Trophoblast cell (in vitro differentiated cells and primary cell): ENCODE results near the gene ENTR1.

Experiments used
- DNase-seq, 2 donors: peaks; one replicate each; pipeline ENCODE4 v3.0.0-alpha.2; 2016
- H2AFZ ChIP-seq: 2 replicates; pipeline ENCODE4 v1.6.1; 2013; ENCODE audit warnings: low read length, moderate library complexity, mild to moderate bottlenecking; ENCODE audit not compliant: insufficient read depth, poor library complexity
- H2AK5ac ChIP-seq: 2 replicates; pipeline ENCODE4 v1.6.1; 2013; ENCODE audit warnings: mild to moderate bottlenecking, low read length
- H2BK120ac ChIP-seq: 2 replicates; pipeline ENCODE4 v1.6.1; 2013; ENCODE audit warnings: low read length, mild to moderate bottlenecking, moderate library complexity; ENCODE audit not compliant: insufficient read depth, poor library complexity
- H2BK12ac ChIP-seq: 2 replicates; pipeline ENCODE4 v1.6.1; 2013; ENCODE audit warnings: mild to moderate bottlenecking, low read length, moderate library complexity
- H2BK5ac ChIP-seq: 2 replicates; pipeline ENCODE4 v1.6.1; 2013; ENCODE audit warnings: low read length, low read depth, moderate library complexity, mild to moderate bottlenecking; ENCODE audit not compliant: poor library complexity
- H3K14ac ChIP-seq: 2 replicates; pipeline ENCODE4 v1.6.1; 2013; ENCODE audit warnings: mild to moderate bottlenecking, low read length
- H3K18ac ChIP-seq: 2 replicates; pipeline ENCODE4 v1.6.1; 2013; ENCODE audit warnings: mild to moderate bottlenecking, low read length
- H3K23ac ChIP-seq: 2 replicates; pipeline ENCODE4 v1.6.1; 2013; ENCODE audit warnings: low read length
- H3K27ac ChIP-seq: 2 replicates; pipeline ENCODE4 v1.5.1; 2013; ENCODE audit warnings: low read depth, mild to moderate bottlenecking, inconsistent platforms, low read length, moderate library complexity
- H3K27me3 ChIP-seq: 2 replicates; pipeline ENCODE4 v1.6.1; 2013; ENCODE audit warnings: inconsistent platforms, mild to moderate bottlenecking, low read length, moderate library complexity; ENCODE audit not compliant: insufficient read depth
- H3K36me3 ChIP-seq, 2 experiments: 1 replicate in 1 of 2; 2 replicates in 1 of 2; pipeline ENCODE4 v1.6.1; 2013; ENCODE audit warnings: low read length in 2 of 2, mild to moderate bottlenecking in 2 of 2, moderate library complexity in 1 of 2; ENCODE audit not compliant: insufficient read depth in 2 of 2, control insufficient read depth in 1 of 2
- H3K4ac ChIP-seq: 2 replicates; pipeline ENCODE4 v1.6.1; 2013; ENCODE audit warnings: low read depth, mild to moderate bottlenecking, low read length, moderate library complexity
- H3K4me1 ChIP-seq, 2 experiments: 1 replicate in 1 of 2; 2 replicates in 1 of 2; pipeline ENCODE4 v1.6.1; 2013; ENCODE audit warnings: low read length in 2 of 2, mild to moderate bottlenecking in 2 of 2, moderate library complexity in 1 of 2; ENCODE audit not compliant: insufficient read depth in 2 of 2, control insufficient read depth in 1 of 2
- H3K4me2 ChIP-seq: 2 replicates; pipeline ENCODE4 v1.6.1; 2013; ENCODE audit warnings: inconsistent platforms, mild to moderate bottlenecking, low read length, moderate library complexity
- H3K4me3 ChIP-seq: 2 replicates; pipeline ENCODE4 v1.5.1; 2013; ENCODE audit warnings: mild to moderate bottlenecking, low read depth, low read length, inconsistent platforms
- H3K79me1 ChIP-seq: one replicate; pipeline ENCODE4 v1.6.1; 2013; ENCODE audit warnings: low read length
- H3K79me2 ChIP-seq: 2 replicates; pipeline ENCODE4 v1.6.1; 2013; ENCODE audit warnings: low read length, mild to moderate bottlenecking; ENCODE audit not compliant: control insufficient read depth, insufficient read depth, poor library complexity
- H3K9ac ChIP-seq: 2 replicates; pipeline ENCODE4 v1.6.1; 2013; ENCODE audit warnings: mild to moderate bottlenecking, low read length
- H3K9me3 ChIP-seq: 2 replicates; pipeline ENCODE4 v1.6.1; 2013; ENCODE audit warnings: low read depth, mild to moderate bottlenecking, control low read depth, inconsistent platforms, low read length; ENCODE audit not compliant: insufficient read depth
- H4K12ac ChIP-seq: 2 replicates; pipeline ENCODE4 v1.6.1; 2013; ENCODE audit warnings: low read depth, mild to moderate bottlenecking, low read length, moderate library complexity
- H4K8ac ChIP-seq: 2 replicates; pipeline ENCODE4 v1.6.1; 2013; ENCODE audit warnings: low read depth, mild to moderate bottlenecking, low read length, moderate library complexity
- H4K91ac ChIP-seq: one replicate; pipeline ENCODE4 v1.6.1; 2013; ENCODE audit warnings: low read depth, mild to moderate bottlenecking, low read length, moderate library complexity
- WGBS: extraction: QIAGEN DNeasy Blood & Tissue Kit; methylation state at CpG from one replicate; pipeline ENCODE4 v1.1.7; 2013; ENCODE audit warnings: missing lambda C conversion rate; ENCODE audit not compliant: insufficient read length, insufficient coverage; ENCODE audit errors: extremely low coverage; 5-methylcytosine and 5-hydroxymethylcytosine counted together

The ENTR1 gene

DNA sequence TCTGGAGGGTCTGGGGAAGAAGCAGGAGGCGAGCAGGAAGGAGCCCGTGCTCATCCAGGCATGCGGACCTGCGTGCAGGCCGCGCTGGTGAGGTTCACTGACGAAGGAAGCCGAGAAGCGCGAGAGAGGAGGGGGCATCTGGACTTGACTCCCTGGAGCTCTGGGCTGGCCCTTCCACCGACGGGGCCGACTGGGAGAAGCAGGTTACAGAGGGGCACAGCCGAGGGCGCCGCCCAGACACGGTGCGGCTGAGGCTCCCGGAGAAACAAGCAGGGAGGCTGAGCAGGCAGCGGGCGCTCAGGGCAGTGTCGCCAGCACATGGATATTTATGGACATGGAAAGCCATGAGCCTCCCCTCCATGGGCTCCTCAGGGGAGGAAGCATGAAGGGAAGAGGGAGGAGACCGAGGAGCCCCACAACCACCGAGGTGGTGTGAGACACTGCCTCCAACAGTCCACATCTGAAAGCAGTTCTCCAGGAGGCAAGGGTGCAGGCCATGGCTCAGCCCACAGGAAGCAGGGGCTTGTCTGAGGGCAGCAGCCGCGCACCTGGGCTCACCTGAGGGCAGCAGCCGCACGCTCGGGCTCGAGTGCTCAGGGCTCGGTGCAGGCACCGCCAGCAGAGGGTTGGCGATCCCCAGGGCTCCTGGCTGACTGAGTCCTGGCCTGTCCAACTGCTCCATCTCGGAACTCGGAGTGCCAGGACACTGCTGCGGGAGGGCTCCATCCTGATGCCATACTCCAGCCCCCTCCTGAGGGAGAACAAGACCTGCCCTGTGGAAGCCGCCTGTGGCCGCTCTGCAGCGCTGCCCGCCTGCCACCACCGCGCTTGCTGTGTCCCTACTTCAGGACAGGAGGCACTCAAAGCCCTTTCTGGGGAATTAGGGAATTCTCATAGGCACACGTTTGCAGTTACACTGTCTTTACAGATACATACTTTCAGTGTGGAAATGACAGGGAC is 44.9 kb upstream of the ENTR1 start:
- Histone ChIP-seq H3K14ac (no peak overlapping the region), H4K8ac (no peak overlapping the region), H3K4me2 (no peak overlapping the region), H3K4me1 (no peaks in the 10 kb centered on the region), H3K4me3 (no peak overlapping the region), H2BK12ac (no peak overlapping the region), H3K23ac (no peak overlapping the region), H4K91ac (no peak overlapping the region), H3K9me3 (peaks cover 2% of the 10 kb centered on the region), H3K79me2 (no peaks in the 10 kb centered on the region), H4K12ac (no peak overlapping the region), H3K9ac (no peak overlapping the region), H3K36me3 (peaks cover 76 to 77% of the 10 kb centered on the region in 2 experiments), H2BK120ac (no peak overlapping the region), H2AK5ac (no peak overlapping the region), H3K79me1 (no peaks in the 10 kb centered on the region), H2AFZ (no peak overlapping the region), H3K27ac (no peak overlapping the region), H2BK5ac (no peak overlapping the region), H3K18ac (no peak overlapping the region), H3K4ac (no peak overlapping the region), H3K27me3 (no peaks in the 10 kb centered on the region)
- DNase-seq = no peak
- WGBS = no CpG with 5 or more reads among the region's 43 CpGs

- no peak overlapping the region for H3K27ac ChIP-seq
- H3K14ac ChIP-seq = no peak overlapping the region
- H2BK120ac ChIP-seq = no peak overlapping the region
- H3K36me3 ChIP-seq = peaks cover 74 to 77% of the 10 kb centered on the region in 2 experiments
- H3K18ac ChIP-seq = no peak overlapping the region
- no peak overlapping the region for H3K4me3 ChIP-seq
- WGBS = no CpG with 5 or more reads among the region's 25 CpGs
- no peak overlapping the region for H2AFZ ChIP-seq
- no peak overlapping the region for H4K8ac ChIP-seq
- no peak overlapping the region for H4K12ac ChIP-seq
- H3K9me3 ChIP-seq = peaks cover 2% of the 10 kb centered on the region
- no peak overlapping the region for H4K91ac ChIP-seq
- H3K23ac ChIP-seq = no peak overlapping the region
- H3K4me1 ChIP-seq = no peaks in the 10 kb centered on the region
- DNase-seq = no peak
- no peak overlapping the region for H2BK12ac ChIP-seq
- H2BK5ac ChIP-seq = no peak overlapping the region
- no peaks in the 10 kb centered on the region for H3K79me2 ChIP-seq
- H3K9ac ChIP-seq = no peak overlapping the region
- no peaks in the 10 kb centered on the region for H3K79me1 ChIP-seq
- no peak overlapping the region for H2AK5ac ChIP-seq
- no peak overlapping the region for H3K4ac ChIP-seq
- no peak overlapping the region for H3K4me2 ChIP-seq
- H3K27me3 ChIP-seq = no peaks in the 10 kb centered on the region
Measured at GRCh38 chr9:136454026-136454796, 43.8 kb upstream of the ENTR1 start.

GRCh38 chr9:136453326-136453725 is 42.9 kb upstream of the ENTR1 start:
- Histone ChIP-seq H3K18ac (no peak overlapping the region), H3K36me3 (peaks cover 77 to 80% of the 10 kb centered on the region in 2 experiments), H4K12ac (no peak overlapping the region), H2BK120ac (no peak overlapping the region), H3K4ac (no peak overlapping the region), H2AK5ac (no peak overlapping the region), H3K4me1 (no peaks in the 10 kb centered on the region), H2AFZ (no peak overlapping the region), H3K9ac (no peak overlapping the region), H2BK5ac (no peak overlapping the region), H3K9me3 (peaks cover 2% of the 10 kb centered on the region), H3K79me1 (no peaks in the 10 kb centered on the region), H3K4me3 (no peak overlapping the region), H4K8ac (no peak overlapping the region), H3K14ac (no peak overlapping the region), H3K79me2 (no peaks in the 10 kb centered on the region), H4K91ac (no peak overlapping the region), H2BK12ac (no peak overlapping the region), H3K23ac (no peak overlapping the region), H3K27ac (no peak overlapping the region), H3K4me2 (no peak overlapping the region), H3K27me3 (no peaks in the 10 kb centered on the region)
- no CpG with 5 or more reads among the region's 11 CpGs for WGBS
- no peak for DNase-seq

- DNase-seq = no peak
- H3K79me1 ChIP-seq = no peaks in the 10 kb centered on the region
- H3K4me1 ChIP-seq = no peaks in the 10 kb centered on the region
- H2BK120ac ChIP-seq = no peak overlapping the region
- no peak overlapping the region for H3K4me2 ChIP-seq
- H3K9ac ChIP-seq = no peak overlapping the region
- H3K18ac ChIP-seq = no peak overlapping the region
- H2AFZ ChIP-seq = no peak overlapping the region
- no peak overlapping the region for H2BK5ac ChIP-seq
- H2AK5ac ChIP-seq = no peak overlapping the region
- H4K8ac ChIP-seq = no peak overlapping the region
- peaks cover 2% of the 10 kb centered on the region for H3K9me3 ChIP-seq
- no peak overlapping the region for H3K14ac ChIP-seq
- H4K12ac ChIP-seq = no peak overlapping the region
- H3K4me3 ChIP-seq = no peak overlapping the region
- no CpG with 5 or more reads among the region's 26 CpGs for WGBS
- peaks cover 76 to 80% of the 10 kb centered on the region in 2 experiments for H3K36me3 ChIP-seq
- H3K27ac ChIP-seq = no peak overlapping the region
- no peak overlapping the region for H4K91ac ChIP-seq
- no peaks in the 10 kb centered on the region for H3K27me3 ChIP-seq
- no peak overlapping the region for H2BK12ac ChIP-seq
- no peak overlapping the region for H3K4ac ChIP-seq
- H3K23ac ChIP-seq = no peak overlapping the region
- H3K79me2 ChIP-seq = no peaks in the 10 kb centered on the region
Measured at GRCh38 chr9:136451221-136451877, 40.9 kb upstream of the ENTR1 start.
